Smooth muscle cell (in vitro differentiated cells): ENCODE results near the gene CD24. TPM values are rescaled to one million over a fixed set of nuclear protein-coding genes. Genes with fewer than 3 reads are reported as not detected.

Experiments
- DNase-seq: peaks from one replicate; lab custom pipeline; 2025; ENCODE audit not compliant: unreplicated experiment; lab: John Stamatoyannopoulos, UW
- H2AFZ ChIP-seq: fragments of 200-600 bp; sonication (generic); 2 replicates; pipeline ENCODE4 v1.6.0; 2016; ENCODE audit warnings: antibody characterized with exemption, low read depth, mild to moderate bottlenecking
- H3F3A ChIP-seq: fragments of 200-600 bp; sonication (generic); 2 replicates; pipeline ENCODE4 v1.6.0; 2017; ENCODE audit warnings: antibody characterized with exemption, low read depth
- H3K27ac ChIP-seq: fragments of 200-600 bp; sonication (generic); 2 replicates; pipeline ENCODE4 v1.5.1; 2016; ENCODE audit warnings: low read depth, mild to moderate bottlenecking
- H3K27me3 ChIP-seq: fragments of 200-600 bp; sonication (generic); 2 replicates; pipeline ENCODE4 v1.6.1; 2016; ENCODE audit warnings: low read depth, mild to moderate bottlenecking
- H3K36me3 ChIP-seq: fragments of 200-600 bp; sonication (generic); 2 replicates; pipeline ENCODE4 v1.5.1; 2016; ENCODE audit warnings: low read depth
- H3K4me1 ChIP-seq: fragments of 200-600 bp; sonication (generic); 2 replicates; pipeline ENCODE4 v1.5.1; 2016; ENCODE audit warnings: low read depth
- H3K4me2 ChIP-seq: fragments of 200-600 bp; sonication (generic); 2 replicates; pipeline ENCODE4 v1.6.0; 2016; ENCODE audit warnings: mild to moderate bottlenecking
- H3K4me3 ChIP-seq: fragments of 200-600 bp; sonication (generic); 2 replicates; pipeline ENCODE4 v1.5.1; 2016; ENCODE audit warnings: mild to moderate bottlenecking
- H3K79me2 ChIP-seq: fragments of 200-600 bp; sonication (generic); 2 replicates; pipeline ENCODE4 v1.6.0; 2016; ENCODE audit warnings: low read depth, mild to moderate bottlenecking
- H3K9ac ChIP-seq: fragments of 200-600 bp; sonication (generic); 2 replicates; pipeline ENCODE4 v1.6.0; 2016; ENCODE audit warnings: low read depth
- H3K9me3 ChIP-seq: fragments of 200-600 bp; sonication (generic); replicated peaks from 2 replicates; pipeline ENCODE4 v1.5.1; 2016; ENCODE audit warnings: low read depth
- H4K20me1 ChIP-seq: fragments of 200-600 bp; sonication (generic); 2 replicates; pipeline ENCODE4 v1.6.0; 2016; ENCODE audit warnings: low read depth
- WGBS: methylation state at CpG from one replicate; pipeline ENCODE4 v1.1.7; 2016; ENCODE audit warnings: low lambda C conversion rate; 5-methylcytosine and 5-hydroxymethylcytosine counted together
- polyA plus RNA-seq: library from polyadenylated mRNA; unstranded; fragments of >200 nt; fragmentation: Nextera tagmentation; extraction: Ambion mirVana; gene quantifications from 2 replicates; pipeline ENCODE4 v1.2.1, GENCODE V29; 2016
- total RNA-seq: library from RNA; depleted of rRNA; stranded (reverse); fragments of >200 nt; gene quantifications from 2 replicates; pipeline ENCODE4 v1.2.3, GENCODE V29; 2014
- TF ChIP-seq, protein P1 (sequence below): fragments of 200-600 bp; sonication (generic); IDR thresholded peaks from 2 replicates; pipeline ENCODE4 v1.5.1; 2017; ENCODE audit warnings: borderline replicate concordance, mild to moderate bottlenecking, antibody characterized with exemption; ENCODE audit not compliant: insufficient read depth, poor library complexity, severe bottlenecking

Gene CD24
- total and polyA plus RNA-seq, 2 experiments from 2014 or later: 46.7 to 377 TPM

DNA sequence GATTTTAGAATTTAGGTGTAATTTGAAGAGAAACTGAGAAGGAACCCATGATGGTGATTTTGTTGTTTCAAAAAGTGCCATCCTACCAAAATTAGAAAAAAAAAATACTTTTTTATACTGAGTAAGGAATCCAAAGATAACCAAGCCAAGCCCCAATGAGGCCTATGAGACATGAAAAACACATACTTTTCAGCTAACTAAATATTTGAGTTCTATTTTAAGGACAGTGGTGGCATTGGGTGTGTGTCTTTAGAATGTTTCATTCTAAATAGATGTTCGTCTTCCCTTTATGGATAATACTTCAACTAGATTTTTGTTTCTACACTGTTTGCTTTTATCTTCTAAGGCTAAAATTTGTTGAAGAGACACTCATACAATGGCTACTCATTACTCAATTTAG, 9.6 kb downstream of the CD24 start:
- WGBS: 91% methylated on average over 1 of the region's 1 CpG

GRCh38 chr6:106964099-106964498, 10.4 kb downstream of the CD24 start:
- WGBS: 83% methylated on average over 1 of the region's 1 CpG
- no peak overlapping the region for H2AFZ ChIP-seq
- TF ChIP-seq, protein P1, sequence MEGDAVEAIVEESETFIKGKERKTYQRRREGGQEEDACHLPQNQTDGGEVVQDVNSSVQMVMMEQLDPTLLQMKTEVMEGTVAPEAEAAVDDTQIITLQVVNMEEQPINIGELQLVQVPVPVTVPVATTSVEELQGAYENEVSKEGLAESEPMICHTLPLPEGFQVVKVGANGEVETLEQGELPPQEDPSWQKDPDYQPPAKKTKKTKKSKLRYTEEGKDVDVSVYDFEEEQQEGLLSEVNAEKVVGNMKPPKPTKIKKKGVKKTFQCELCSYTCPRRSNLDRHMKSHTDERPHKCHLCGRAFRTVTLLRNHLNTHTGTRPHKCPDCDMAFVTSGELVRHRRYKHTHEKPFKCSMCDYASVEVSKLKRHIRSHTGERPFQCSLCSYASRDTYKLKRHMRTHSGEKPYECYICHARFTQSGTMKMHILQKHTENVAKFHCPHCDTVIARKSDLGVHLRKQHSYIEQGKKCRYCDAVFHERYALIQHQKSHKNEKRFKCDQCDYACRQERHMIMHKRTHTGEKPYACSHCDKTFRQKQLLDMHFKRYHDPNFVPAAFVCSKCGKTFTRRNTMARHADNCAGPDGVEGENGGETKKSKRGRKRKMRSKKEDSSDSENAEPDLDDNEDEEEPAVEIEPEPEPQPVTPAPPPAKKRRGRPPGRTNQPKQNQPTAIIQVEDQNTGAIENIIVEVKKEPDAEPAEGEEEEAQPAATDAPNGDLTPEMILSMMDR: no peak
- no peak overlapping the region for H3K4me3 ChIP-seq
- H3K27me3 ChIP-seq: no peaks in the 10 kb centered on the region
- no peaks in the 10 kb centered on the region for H4K20me1 ChIP-seq
- no peaks in the 10 kb centered on the region for H3K9me3 ChIP-seq
- no peak overlapping the region for H3K27ac ChIP-seq
- H3K36me3 ChIP-seq: no peaks in the 10 kb centered on the region
- H3F3A ChIP-seq: no peaks in the 10 kb centered on the region
- DNase-seq: no peak
- no peaks in the 10 kb centered on the region for H3K4me1 ChIP-seq
- H3K4me2 ChIP-seq: no peak overlapping the region
- no peak overlapping the region for H3K9ac ChIP-seq
- H3K79me2 ChIP-seq: no peaks in the 10 kb centered on the region

More for the DNA sequence above, 9.6 kb downstream of the CD24 start:
- no peak overlapping the region for H2AFZ ChIP-seq
- no peak overlapping the region for H3K4me3 ChIP-seq
- H3F3A ChIP-seq: no peaks in the 10 kb centered on the region
- H3K36me3 ChIP-seq: no peaks in the 10 kb centered on the region
- H3K4me2 ChIP-seq: no peak overlapping the region
- TF ChIP-seq, protein P1: no peak
- H3K9me3 ChIP-seq: no peaks in the 10 kb centered on the region
- H3K79me2 ChIP-seq: no peaks in the 10 kb centered on the region
- no peak overlapping the region for H3K27ac ChIP-seq
- no peak overlapping the region for H3K9ac ChIP-seq
- H3K4me1 ChIP-seq: no peaks in the 10 kb centered on the region
- no peak for DNase-seq
- no peaks in the 10 kb centered on the region for H3K27me3 ChIP-seq
- no peaks in the 10 kb centered on the region for H4K20me1 ChIP-seq

DNA sequence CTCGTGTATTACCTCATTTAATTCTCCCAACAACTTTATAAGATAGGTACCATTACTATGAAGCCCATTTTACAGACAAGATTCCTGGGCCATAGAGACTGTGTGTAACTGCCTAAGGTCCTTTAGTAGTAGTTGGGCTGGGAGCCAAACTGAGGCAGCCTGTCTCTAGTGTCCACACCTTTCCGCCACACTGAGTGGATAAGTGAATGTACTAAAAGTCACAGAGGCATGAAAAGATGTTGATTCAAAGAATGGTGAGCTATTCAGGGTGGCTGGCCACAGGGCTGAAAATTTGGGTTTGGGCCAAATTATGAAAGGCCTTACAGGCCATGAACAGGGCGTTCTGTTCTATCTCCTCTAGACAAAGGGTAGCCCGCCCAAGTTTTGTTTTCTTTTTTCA, 11.0 kb downstream of the CD24 start:
- Histone ChIP-seq H3K27ac (no peak overlapping the region), H3K4me1 (no peaks in the 10 kb centered on the region), H3K4me3 (no peak overlapping the region), H3K27me3 (no peaks in the 10 kb centered on the region), H2AFZ (no peak overlapping the region), H3K9me3 (no peaks in the 10 kb centered on the region), H3F3A (no peaks in the 10 kb centered on the region), H3K79me2 (no peaks in the 10 kb centered on the region), H4K20me1 (no peaks in the 10 kb centered on the region), H3K36me3 (no peaks in the 10 kb centered on the region), H3K4me2 (no peak overlapping the region), H3K9ac (no peak overlapping the region)
- TF ChIP-seq, protein P1: no peak
- 92% methylated on average over 4 of the region's 4 CpGs for WGBS
- no peak for DNase-seq

GRCh38 chr6:106961801-106962200, 12.7 kb downstream of the CD24 start:
- no peak overlapping the region for H2AFZ ChIP-seq
- no peak overlapping the region for H3K4me3 ChIP-seq
- H3F3A ChIP-seq: no peaks in the 10 kb centered on the region
- H3K79me2 ChIP-seq: no peaks in the 10 kb centered on the region
- no peaks in the 10 kb centered on the region for H3K36me3 ChIP-seq
- no peak overlapping the region for H3K27ac ChIP-seq
- 87% methylated on average over 2 of the region's 2 CpGs for WGBS
- no peaks in the 10 kb centered on the region for H4K20me1 ChIP-seq
- H3K27me3 ChIP-seq: no peaks in the 10 kb centered on the region
- DNase-seq: no peak
- no peak overlapping the region for H3K9ac ChIP-seq
- H3K9me3 ChIP-seq: no peaks in the 10 kb centered on the region
- no peaks in the 10 kb centered on the region for H3K4me1 ChIP-seq
- TF ChIP-seq, protein P1: no peak
- H3K4me2 ChIP-seq: no peak overlapping the region
